ENCODE measurements around the gene PIM3.

The PIM3 gene

GRCh38 chr22:49934160-49934890 is 26.2 kb upstream of the PIM3 start:
- peaks cover 12% of the 10 kb centered on the region; the same call in 1 of the 2 replicates for H3K4me1 ChIP-seq (ENCODE audit: insufficient read depth, low read length)

GRCh38 chr22:49934891-49935557 is 25.5 kb upstream of the PIM3 start:
- Histone ChIP-seq H3K36me3 (ENCODE audit: insufficient read depth, low read length) (no peaks in the 10 kb centered on the region), H3K4me1 (ENCODE audit: insufficient read depth, low read length) (peaks cover 12% of the 10 kb centered on the region; the same call in 1 of the 2 replicates), H3K9ac (ENCODE audit: low read depth, low read length) (peak overlapping the region; percentile 39), H3K9me3 (ENCODE audit: control insufficient read depth, insufficient read depth, low read length) (no peaks in the 10 kb centered on the region)

More at GRCh38 chr22:49934160-49934890, 26.2 kb upstream of the PIM3 start:
- Histone ChIP-seq H3K9ac (ENCODE audit: low read depth, low read length) (peak overlapping the region; percentile 39), H3K36me3 (ENCODE audit: insufficient read depth, low read length) (no peaks in the 10 kb centered on the region), H3K9me3 (ENCODE audit: control insufficient read depth, insufficient read depth, low read length) (no peaks in the 10 kb centered on the region)

GRCh38 chr22:49935561-49935960 is 25.0 kb upstream of the PIM3 start:
- H3K9me3 ChIP-seq (ENCODE audit: control insufficient read depth, insufficient read depth, low read length) = no peaks in the 10 kb centered on the region
- H3K36me3 ChIP-seq (ENCODE audit: insufficient read depth, low read length) = no peaks in the 10 kb centered on the region
- peaks cover 12% of the 10 kb centered on the region; the same call in 1 of the 2 replicates for H3K4me1 ChIP-seq (ENCODE audit: insufficient read depth, low read length)
- H3K9ac ChIP-seq (ENCODE audit: low read depth, low read length) = no peak overlapping the region

GRCh38 chr22:49936018-49936972 is 24.3 kb upstream of the PIM3 start:
- H3K36me3 ChIP-seq (ENCODE audit: insufficient read depth, low read length) = no peaks in the 10 kb centered on the region
- no peaks in the 10 kb centered on the region for H3K9me3 ChIP-seq (ENCODE audit: control insufficient read depth, insufficient read depth, low read length)
- H3K9ac ChIP-seq (ENCODE audit: low read depth, low read length) = peak overlapping the region; percentile 40
- H3K4me1 ChIP-seq (ENCODE audit: insufficient read depth, low read length) = peaks cover 12% of the 10 kb centered on the region; the same call in 1 of the 2 replicates

- Histone ChIP-seq H3K9me3 (ENCODE audit: control insufficient read depth, insufficient read depth, low read length) (no peaks in the 10 kb centered on the region), H3K36me3 (ENCODE audit: insufficient read depth, low read length) (no peaks in the 10 kb centered on the region), H3K4me1 (ENCODE audit: insufficient read depth, low read length) (peaks cover 12% of the 10 kb centered on the region; the same call in 1 of the 2 replicates), H3K9ac (ENCODE audit: low read depth, low read length) (no peak overlapping the region)
These were observed 23.4 kb upstream of the PIM3 start for GRCh38 chr22:49936973-49937757.

GRCh38 chr22:49937758-49938564 is 22.6 kb upstream of the PIM3 start:
- no peaks in the 10 kb centered on the region for H3K36me3 ChIP-seq (ENCODE audit: insufficient read depth, low read length)
- H3K4me1 ChIP-seq (ENCODE audit: insufficient read depth, low read length) = peaks cover 12% of the 10 kb centered on the region; the same call in 1 of the 2 replicates
- H3K9ac ChIP-seq (ENCODE audit: low read depth, low read length) = no peak overlapping the region
- no peaks in the 10 kb centered on the region for H3K9me3 ChIP-seq (ENCODE audit: control insufficient read depth, insufficient read depth, low read length)

- no peaks in the 10 kb centered on the region for H3K9me3 ChIP-seq (ENCODE audit: control insufficient read depth, insufficient read depth, low read length)
- H3K9ac ChIP-seq (ENCODE audit: low read depth, low read length) = no peak overlapping the region
- H3K4me1 ChIP-seq (ENCODE audit: insufficient read depth, low read length) = peaks cover 12% of the 10 kb centered on the region; the same call in 1 of the 2 replicates
- no peaks in the 10 kb centered on the region for H3K36me3 ChIP-seq (ENCODE audit: insufficient read depth, low read length)
These were observed 21.9 kb upstream of the PIM3 start for GRCh38 chr22:49938565-49939136.

- no peak overlapping the region for H3K9ac ChIP-seq (ENCODE audit: low read depth, low read length)
- H3K9me3 ChIP-seq (ENCODE audit: control insufficient read depth, insufficient read depth, low read length) = no peaks in the 10 kb centered on the region
- H3K4me1 ChIP-seq (ENCODE audit: insufficient read depth, low read length) = peaks cover 19% of the 10 kb centered on the region; the same call in 1 of the 2 replicates
- no peaks in the 10 kb centered on the region for H3K36me3 ChIP-seq (ENCODE audit: insufficient read depth, low read length)
These were observed 18.9 kb upstream of the PIM3 start for GRCh38 chr22:49941507-49942316.

- Histone ChIP-seq H3K9me3 (ENCODE audit: control insufficient read depth, insufficient read depth, low read length) (no peaks in the 10 kb centered on the region), H3K9ac (ENCODE audit: low read depth, low read length) (no peak overlapping the region), H3K36me3 (ENCODE audit: insufficient read depth, low read length) (no peaks in the 10 kb centered on the region), H3K4me1 (ENCODE audit: insufficient read depth, low read length) (peaks cover 19% of the 10 kb centered on the region; the same call in 1 of the 2 replicates)
These were observed 17.8 kb upstream of the PIM3 start for GRCh38 chr22:49942565-49943404.

- Histone ChIP-seq H3K36me3 (ENCODE audit: insufficient read depth, low read length) (no peaks in the 10 kb centered on the region), H3K4me1 (ENCODE audit: insufficient read depth, low read length) (peaks cover 21% of the 10 kb centered on the region; the same call in 1 of the 2 replicates), H3K9me3 (ENCODE audit: control insufficient read depth, insufficient read depth, low read length) (no peaks in the 10 kb centered on the region), H3K9ac (ENCODE audit: low read depth, low read length) (no peak overlapping the region)
These were observed 17.2 kb upstream of the PIM3 start for GRCh38 chr22:49943405-49943765.

- no peaks in the 10 kb centered on the region for H3K36me3 ChIP-seq (ENCODE audit: insufficient read depth, low read length)
- H3K9me3 ChIP-seq (ENCODE audit: control insufficient read depth, insufficient read depth, low read length) = no peaks in the 10 kb centered on the region
- H3K9ac ChIP-seq (ENCODE audit: low read depth, low read length) = no peak overlapping the region
- H3K4me1 ChIP-seq (ENCODE audit: insufficient read depth, low read length) = peaks cover 21% of the 10 kb centered on the region; the same call in 1 of the 2 replicates
These were observed 16.7 kb upstream of the PIM3 start for GRCh38 chr22:49943771-49944398.
